GM12878 (cell line): ENCODE measurements around the gene RAD21L1. TPM values are rescaled to one million over a fixed set of nuclear protein-coding genes. Genes with fewer than 3 reads are reported as not detected.

ENCODE experiments used
- ATAC-seq: fragments of 200-7000 bp; cut with Tn5 transposase; 3 replicates; pipeline ENCODE4 v1.9.1; 2020; ENCODE audit warnings: mild to moderate bottlenecking, moderate library complexity
- BruUV-seq: library from RNA; stranded (reverse); fragments of 400-500 nt; replicated peaks from 2 replicates; lab custom pipeline; 2021; lab: Mats Ljungman, UMichigan
- CTCF ChIA-PET: fragments of 300-600 bp; sonication (Branson Sonifier 250); formaldehyde crosslinking; extraction: SDS; loops from one replicate; lab custom pipeline; 2021; ENCODE audit warnings: inconsistent platforms; lab: Yijun Ruan, JAX
- POLR2A ChIA-PET: fragments of 350-600 bp; formaldehyde crosslinking; extraction: SDS; loops from one replicate; lab custom pipeline; 2021; ENCODE audit warnings: inconsistent platforms; lab: Charles Lee
- RAD21 ChIA-PET: fragments of 300-600 bp; sonication (Branson Sonifier 250); formaldehyde crosslinking; loops from one replicate; lab custom pipeline; 2023; ENCODE audit warnings: antibody characterized with exemption; ENCODE audit not compliant: unreplicated experiment; lab: Charles Lee
- SMC1A ChIA-PET: fragments of 300-600 bp; sonication (Branson Sonifier 250); formaldehyde crosslinking; loops from one replicate; lab custom pipeline; 2023; ENCODE audit not compliant: unreplicated experiment, uncharacterized antibody; lab: Charles Lee
- DNase-seq: peaks from one replicate; pipeline ENCODE4 v3.0.0-alpha.2; 2011; ENCODE audit warnings: low read depth, low spot score
- FAIRE-seq: peaks from 3 replicates; lab custom pipeline; 2011; peaks lifted over from hg19 to GRCh38; lab: Jason Lieb, UNC
- H2AFZ ChIP-seq: 2 replicates; pipeline ENCODE4 v1.6.0; 2011; ENCODE audit warnings: low read depth, low read length, control low read depth; ENCODE audit not compliant: control insufficient read depth
- H3K27ac ChIP-seq: 2 replicates; pipeline ENCODE4 v1.5.1; 2011; ENCODE audit warnings: control low read depth; ENCODE audit not compliant: control insufficient read depth, insufficient read depth
- H3K27me3 ChIP-seq, 2 experiments: replicated peaks in 1 of 2; 2 replicates each; pipeline versions ENCODE4 v1.6.0 to v1.6.1; 2011; ENCODE audit warnings: low read length in 1 of 2; ENCODE audit not compliant: control insufficient read depth in 2 of 2, insufficient read depth in 2 of 2
- H3K36me3 ChIP-seq, 2 experiments: 2 replicates each; pipeline ENCODE4 v1.5.1; 2011; ENCODE audit warnings: low read length in 1 of 2; ENCODE audit not compliant: control insufficient read depth in 2 of 2, insufficient read depth in 2 of 2
- H3K4me1 ChIP-seq: 2 replicates; pipeline ENCODE4 v1.6.1; 2011; ENCODE audit warnings: mild to moderate bottlenecking, low read length, moderate library complexity, mixed read lengths; ENCODE audit not compliant: control insufficient read depth, insufficient read depth
- H3K4me2 ChIP-seq: 2 replicates; pipeline ENCODE4 v1.6.0; 2011; ENCODE audit warnings: control low read depth; ENCODE audit not compliant: control insufficient read depth, insufficient read depth
- H3K4me3 ChIP-seq: fragments of 200-600 bp; sonication (generic); 2 replicates; pipeline ENCODE4 v1.5.1; 2016
- H3K79me2 ChIP-seq: 2 replicates; pipeline ENCODE4 v1.6.0; 2011; ENCODE audit warnings: low read length; ENCODE audit not compliant: control insufficient read depth, insufficient read depth
- H3K9ac ChIP-seq: 2 replicates; pipeline ENCODE4 v1.8.0; 2011; ENCODE audit warnings: low read length, control low read depth, mixed read lengths; ENCODE audit not compliant: control insufficient read depth, insufficient read depth
- H3K9me3 ChIP-seq: replicated peaks from 3 replicates; pipeline ENCODE4 v1.5.1; 2011; ENCODE audit warnings: mild to moderate bottlenecking, low read length; ENCODE audit not compliant: control insufficient read depth, insufficient read depth
- H4K20me1 ChIP-seq: 2 replicates; pipeline ENCODE4 v1.6.0; 2011; ENCODE audit not compliant: control insufficient read depth, insufficient read depth
- EED ChIP-seq: sonication (generic); IDR thresholded peaks from 2 replicates; pipeline ENCODE4 v1.6.1; 2016; ENCODE audit warnings: antibody characterized with exemption, low read depth
- EGR1 ChIP-seq, 2 experiments: IDR thresholded peaks; 1 replicate in 1 of 2; 2 replicates in 1 of 2; pipeline ENCODE4 v1.6.1; 2011 to 2012; ENCODE audit warnings: low read depth in 2 of 2, low read length in 2 of 2, borderline replicate concordance in 1 of 2, mild to moderate bottlenecking in 1 of 2, moderate library complexity in 1 of 2
- IRF5 ChIP-seq: fragments of 450-650 bp; IDR thresholded peaks from 2 replicates; pipeline ENCODE4 v1.6.1; 2017; ENCODE audit warnings: borderline replicate concordance
- MTA2 ChIP-seq: fragments of 450-650 bp; IDR thresholded peaks from 2 replicates; pipeline ENCODE4 v1.6.1; 2016; ENCODE audit warnings: low read depth, mild to moderate bottlenecking, moderate library complexity
- USF2 ChIP-seq: IDR thresholded peaks from 2 replicates; pipeline ENCODE4 v1.6.1; 2011; ENCODE audit warnings: low read depth, low read length, improper control_type of control experiment, borderline replicate concordance
- ZBTB40 ChIP-seq: fragments of 450-650 bp; IDR thresholded peaks from 2 replicates; pipeline ENCODE4 v1.6.1; 2016; ENCODE audit warnings: mild to moderate bottlenecking, moderate library complexity, borderline replicate concordance
- WGBS: methylation state at CpG from one replicate; pipeline ENCODE4 v1.1.6; 2016; ENCODE audit warnings: low lambda C conversion rate; ENCODE audit not compliant: insufficient replicate concordance, insufficient coverage; ENCODE audit errors: missing lambda C conversion rate; 5-methylcytosine and 5-hydroxymethylcytosine counted together
- in situ Hi-C: fragments of 300-500 bp; cut with MboI; formaldehyde crosslinking; loops from 9 replicates; pipeline ENCODE4 v1.14.3; 2018; ENCODE audit warnings: mixed read lengths
- intact Hi-C: fragments of 100-400 bp; cut with micrococcal nuclease; formaldehyde crosslinking; loops from one replicate; pipeline ENCODE4 v1.14.2; 2022; ENCODE audit not compliant: unreplicated experiment
- polyA plus RNA-seq, 11 experiments: library from polyadenylated mRNA; depleted of rRNA in 4 of 11; unstranded in 6 of 11; stranded (reverse) in 5 of 11; fragments of >200 nt; fragmentation: Nextera tagmentation in 4 of 11; fragmentation: Illumina TruSeq in 1 of 11; extraction: Ambion mirVana in 4 of 11; extraction: Trizol in 1 of 11; gene quantifications; 1 replicate in 1 of 11; 2 replicates in 10 of 11; pipeline versions ENCODE4 v1.2.1 to v1.2.3, GENCODE V29; 2011 to 2016; ENCODE audit warnings: inconsistent platforms in 2 of 11, missing spikeins in 2 of 11, low read depth in 1 of 11
- total RNA-seq, 4 experiments: library from RNA; depleted of rRNA in 3 of 4; stranded (reverse); fragments of >200 nt in 3 of 4; fragmentation: Illumina TruSeq in 1 of 4; extraction: Trizol in 1 of 4; gene quantifications; 2 replicates each; pipeline versions ENCODE4 v1.2.1 to v1.2.3, GENCODE V29; 2013 to 2021

Gene RAD21L1
- total and polyA plus RNA-seq, 10 of the 15 experiments (the other 5 are each of a cell fraction or from before 2014, with no cell fraction given) = not detected

- H3K9ac ChIP-seq = no peak overlapping the region
- H3K36me3 ChIP-seq = no peaks in the 10 kb centered on the region
- no peak for TF ChIP-seq EGR1 (IDR thresholded peaks at IDR 0.05; ENCODE audit: borderline replicate concordance in 1 of 2, low read depth in 2 of 2, low read length in 2 of 2)
- TF ChIP-seq USF2 = no peak
- no peak for TF ChIP-seq ZBTB40
- no peak for TF ChIP-seq IRF5
- no peak for TF ChIP-seq EED
- TF ChIP-seq MTA2 = no peak
- in situ Hi-C loops (no loop called here), intact Hi-C loops (no loop called here)
- H2AFZ ChIP-seq = no peak overlapping the region
- no peaks in the 10 kb centered on the region for H4K20me1 ChIP-seq
- DNase-seq (no peak), ATAC-seq (no peak), FAIRE-seq (no peak)
- H3K27ac ChIP-seq = no peak overlapping the region
- CTCF ChIA-PET = no interaction called here
- no peak overlapping the region for H3K4me3 ChIP-seq
- no peaks in the 10 kb centered on the region; a peak in 1 of 4 replicates for H3K27me3 ChIP-seq
- POLR2A ChIA-PET = no interaction called here
- H3K4me1 ChIP-seq = no peaks in the 10 kb centered on the region
- 90% methylated on average over 1 of the region's 1 CpG for WGBS
- no peaks in the 10 kb centered on the region for H3K9me3 ChIP-seq
- H3K79me2 ChIP-seq = no peaks in the 10 kb centered on the region
- RAD21 ChIA-PET = no interaction called here
- SMC1A ChIA-PET = no interaction called here
- no peak overlapping the region for H3K4me2 ChIP-seq
- BruUV-seq = no TSS peak
Measured at GRCh38 chr20:1199964-1200363, 25.9 kb upstream of the RAD21L1 start.
